ENCODE measurements around the gene TFEB.

The TFEB gene

GRCh38 chr6:41763470-41763869 is 28.1 kb upstream of the TFEB start:
- DNase-seq: no peak

GRCh38 chr6:41759905-41760579 is 24.6 kb upstream of the TFEB start:
- no peak for DNase-seq

DNA sequence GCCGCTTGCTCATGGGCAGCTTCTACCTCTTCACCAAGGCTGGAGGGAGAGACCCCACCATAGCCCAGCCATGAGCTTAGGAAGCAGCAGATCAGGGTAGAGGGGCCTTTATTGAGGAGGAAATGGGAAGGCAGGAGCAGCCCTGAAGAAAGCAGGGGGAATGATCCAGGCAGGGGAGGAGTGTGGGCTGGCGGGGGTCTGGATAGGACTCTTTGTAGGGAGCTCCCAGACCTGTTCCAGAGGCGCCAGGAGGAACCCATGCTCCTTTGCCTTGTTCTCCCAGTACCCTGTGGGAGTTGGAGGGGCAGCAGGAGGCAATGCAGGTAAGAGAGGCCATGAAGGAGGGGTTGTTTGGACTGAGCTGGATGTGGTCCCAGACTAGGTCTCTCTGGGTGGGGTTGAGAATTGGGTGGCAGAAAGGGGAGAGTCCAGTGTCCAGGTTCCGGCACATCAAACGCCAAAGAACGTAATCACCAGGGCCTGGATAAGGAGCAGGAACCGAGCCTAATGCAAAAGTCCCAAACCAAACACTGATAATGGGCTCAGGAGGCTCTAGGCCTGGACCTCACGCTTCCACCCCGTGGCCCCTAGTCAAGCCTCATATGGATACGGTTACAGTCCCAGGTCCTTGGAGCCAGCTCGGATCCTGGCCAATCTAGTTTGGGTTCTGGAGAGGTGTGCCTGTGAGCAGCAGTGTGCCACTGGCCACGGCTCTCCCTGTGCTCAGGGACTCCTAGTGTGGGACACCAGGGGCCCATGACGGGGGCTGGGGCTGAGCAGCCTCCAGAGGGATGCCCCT is 23.9 kb upstream of the TFEB start:
- DNase-seq: no peak

DNA sequence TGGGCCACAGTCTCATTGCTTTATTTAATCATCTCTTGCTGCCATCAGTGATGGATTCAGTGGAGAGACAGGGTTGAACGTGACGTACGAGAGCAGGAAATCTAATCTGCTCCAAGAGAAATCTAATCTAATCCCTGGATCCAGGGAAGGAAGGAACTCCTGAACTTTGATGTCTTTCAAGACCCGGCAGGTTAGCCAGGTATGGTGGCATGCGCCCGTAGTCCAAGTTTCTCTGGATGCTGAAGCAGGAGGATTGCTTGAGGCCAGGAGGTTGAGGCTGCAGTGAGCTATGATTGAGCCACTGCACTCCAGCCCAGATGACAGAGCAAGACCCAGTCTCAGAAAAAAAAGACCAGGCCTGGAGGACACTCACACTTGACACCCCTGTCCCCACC is 23.2 kb upstream of the TFEB start:
- no peak for DNase-seq

GRCh38 chr6:41757931-41758640 is 22.7 kb upstream of the TFEB start:
- no peak for DNase-seq

- no peak for DNase-seq
Measured at GRCh38 chr6:41757271-41757670, 21.9 kb upstream of the TFEB start.

- DNase-seq: no peak
Measured at GRCh38 chr6:41756354-41756753, 20.9 kb upstream of the TFEB start.

- no peak for DNase-seq
Measured at GRCh38 chr6:41755895-41756294, 20.5 kb upstream of the TFEB start.

DNA sequence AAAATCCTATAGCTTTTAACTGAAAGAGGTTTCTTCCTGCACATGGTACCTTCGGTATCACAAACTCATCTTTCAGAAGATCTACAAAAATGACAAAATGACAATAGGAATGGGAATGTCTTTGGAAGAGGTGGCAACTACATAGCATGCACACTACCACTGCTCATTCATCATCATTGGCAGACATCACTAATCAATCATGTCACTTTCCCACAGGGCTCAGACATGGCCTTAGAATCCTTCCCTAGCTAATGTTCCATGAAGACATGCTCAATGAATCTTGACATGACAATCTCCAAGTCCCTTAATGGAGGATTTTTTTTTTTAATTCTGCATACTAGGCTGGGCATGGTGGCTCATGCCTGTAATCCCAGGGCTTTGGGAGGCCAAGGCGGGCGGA is 15.0 kb upstream of the TFEB start:
- no peak for DNase-seq

DNA sequence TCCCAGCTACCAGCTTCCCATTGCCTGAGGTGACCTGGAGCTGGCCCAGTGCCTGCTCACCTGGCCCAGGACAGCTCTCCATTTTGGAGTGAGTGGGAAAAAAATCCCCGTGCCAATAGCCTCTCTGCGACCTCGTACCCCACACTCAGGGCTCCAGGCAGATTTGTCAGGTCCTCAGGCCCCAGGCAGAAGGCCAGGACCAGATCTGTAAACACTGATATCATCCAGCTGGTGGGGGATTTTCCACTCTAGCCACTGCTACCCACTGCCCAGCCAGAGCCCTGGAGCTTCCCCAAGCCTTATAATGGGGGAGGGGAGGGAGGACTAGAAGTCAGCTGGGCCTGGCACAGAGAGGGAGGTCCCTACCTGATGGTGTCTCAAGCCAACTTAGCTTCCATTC is 13.1 kb upstream of the TFEB start:
- no peak for DNase-seq

GRCh38 chr6:41748102-41748477 is 12.7 kb upstream of the TFEB start:
- no peak for DNase-seq

- DNase-seq: no peak
Measured at GRCh38 chr6:41747256-41748101, 12.1 kb upstream of the TFEB start, which contains the start of gene PGC. PGC (minus strand) TSS chr6:41747397; CDS start chr6:41747334, 63 bp downstream.

DNA sequence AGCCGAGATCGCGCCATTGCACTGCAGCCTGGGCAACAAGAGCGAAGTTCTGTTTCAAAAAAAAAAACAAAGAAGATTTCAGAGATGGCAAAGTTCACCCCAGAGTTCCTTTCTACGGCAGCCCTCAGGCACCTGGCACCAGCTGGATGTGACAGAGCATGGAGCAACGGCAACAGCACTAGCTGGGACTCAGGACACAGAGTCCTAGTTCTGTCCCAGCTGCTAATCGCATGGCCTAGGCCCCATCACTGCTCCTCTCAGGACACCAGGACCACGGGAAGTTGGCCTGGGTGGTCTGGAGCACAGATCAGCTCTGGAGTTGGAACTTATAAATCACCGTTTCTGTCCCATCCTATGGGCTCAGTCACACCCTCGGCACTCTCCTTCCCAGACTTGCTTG is 10.7 kb upstream of the TFEB start:
- DNase-seq: no peak

GRCh38 chr6:41744236-41744787 is 8.9 kb upstream of the TFEB start:
- no peak for DNase-seq

DNA sequence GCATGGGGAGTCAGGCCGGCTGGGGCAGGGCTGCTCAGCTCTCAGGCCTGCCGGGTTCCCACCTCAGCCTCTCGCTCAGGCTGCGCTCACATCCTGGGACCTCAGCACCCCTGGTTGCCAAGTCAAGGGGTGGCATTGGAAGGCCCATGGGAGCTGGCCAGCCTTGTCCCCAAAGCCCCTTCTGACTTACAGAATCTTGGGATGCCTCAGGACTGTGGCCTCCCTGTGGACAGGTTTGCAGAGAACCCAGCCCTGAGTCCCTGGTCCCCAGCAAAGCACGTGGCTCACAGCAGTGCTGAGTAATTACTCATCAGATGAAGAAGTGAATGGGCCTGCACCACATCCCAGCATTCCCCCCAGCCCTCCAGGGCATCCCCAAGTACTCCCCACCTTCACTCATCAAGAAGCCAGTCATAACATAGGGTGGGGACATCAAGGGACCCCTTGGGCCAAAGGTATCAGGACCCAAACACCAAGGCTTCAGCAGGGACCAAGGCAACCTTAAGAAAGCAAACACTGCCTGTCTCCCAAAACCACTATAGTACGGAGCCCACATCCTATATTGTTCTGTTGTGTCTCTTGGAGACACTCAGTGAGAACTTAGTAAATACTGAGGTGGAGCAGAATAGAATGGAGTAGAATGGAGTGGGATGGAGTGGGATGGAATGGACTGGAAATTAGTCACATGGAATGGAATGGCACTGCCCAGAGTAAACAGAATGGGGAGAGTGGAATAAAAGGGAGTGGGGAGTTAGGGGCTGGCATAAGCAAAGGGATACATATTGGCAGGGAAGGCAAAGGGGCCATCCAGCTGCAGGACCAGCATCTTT is 8.2 kb upstream of the TFEB start:
- DNase-seq: no peak

GRCh38 chr6:41741625-41742490 is 6.5 kb upstream of the TFEB start:
- no peak for DNase-seq

DNA sequence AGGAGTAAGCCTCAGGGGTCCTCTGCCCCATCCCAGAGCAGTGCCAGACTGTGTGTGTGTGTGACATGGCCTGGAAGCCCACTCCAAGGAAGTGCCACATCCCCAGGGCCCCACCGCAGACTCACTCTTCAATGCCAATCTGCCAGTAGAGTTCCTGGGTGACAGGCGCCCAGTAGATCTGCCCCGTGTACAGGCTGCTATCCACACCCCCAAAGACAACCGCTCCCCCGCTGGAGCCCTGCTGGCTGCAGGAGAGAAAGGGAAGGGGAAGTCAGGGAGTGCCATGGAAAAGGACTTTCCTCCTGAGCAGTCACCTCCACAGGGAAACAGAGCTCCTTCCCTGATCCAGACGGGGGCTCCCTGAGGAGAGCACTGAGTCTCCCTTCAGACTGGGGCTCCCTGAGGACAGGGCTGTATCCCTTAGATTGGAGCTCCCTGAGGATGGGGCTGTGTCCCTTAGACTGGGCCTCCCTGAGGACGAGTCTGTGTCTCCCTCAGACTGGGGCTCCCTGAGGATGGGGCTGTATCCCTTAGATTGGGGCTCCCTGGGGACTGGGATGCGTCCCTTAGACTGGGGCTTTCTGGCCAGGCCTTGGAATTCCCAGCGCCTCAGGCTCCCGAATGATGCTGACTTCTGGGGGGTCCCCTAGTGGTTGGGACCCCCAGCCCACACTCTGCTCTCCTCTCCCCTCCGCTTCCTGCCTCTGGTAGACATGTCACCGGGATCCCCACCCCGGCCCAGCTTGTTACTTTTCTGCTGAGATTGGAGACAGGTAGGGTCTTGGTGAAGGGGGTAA is 5.2 kb upstream of the TFEB start:
- DNase-seq: no peak

GRCh38 chr6:41739041-41739440 is 3.6 kb upstream of the TFEB start:
- no peak for DNase-seq

DNA sequence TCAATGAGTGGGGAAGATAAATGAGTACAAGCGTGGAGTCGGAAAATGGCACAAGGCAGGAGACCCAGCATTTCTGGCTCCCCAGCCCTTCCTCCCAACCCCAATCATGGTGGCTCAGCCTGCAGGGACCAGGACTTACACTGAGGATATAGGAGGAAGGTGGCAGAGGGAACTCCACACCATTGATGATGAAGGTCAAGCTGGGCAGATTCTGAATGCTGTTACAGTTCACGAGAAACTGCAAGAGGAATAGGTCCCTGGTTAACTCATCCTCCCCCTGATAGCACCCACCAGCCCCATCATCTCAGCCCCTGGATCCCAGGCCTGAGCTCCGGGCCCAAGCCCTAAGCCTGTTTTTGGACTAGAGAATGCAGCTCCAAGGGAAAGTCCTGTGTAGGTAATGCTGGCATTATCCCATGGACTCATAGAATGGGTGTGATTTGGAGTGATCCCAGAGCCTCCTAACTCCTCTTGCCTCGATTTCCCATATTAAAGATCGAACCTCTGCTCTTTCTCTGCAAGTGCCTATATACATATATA is 2.3 kb upstream of the TFEB start:
- DNase-seq: no peak

Measured in CD4-positive, alpha-beta T cell treated with Interleukin-1 beta for 1 hour (primary cell).